H1 (cell line): ENCODE data around the gene RAB11FIP3.

Source experiments
- BRCA1 ChIP-seq: IDR thresholded peaks from 2 replicates; pipeline ENCODE4 v1.6.1; 2012; ENCODE audit warnings: low read depth, low read length, improper control_type of control experiment
- CBX5 ChIP-seq: fragments of 300-800, 300-1000 bp; sonication (generic); IDR thresholded peaks from 2 replicates; pipeline ENCODE4 v1.7.1; 2016; ENCODE audit warnings: antibody characterized with exemption, low read length, low read depth
- CEBPB ChIP-seq: IDR thresholded peaks from 2 replicates; pipeline ENCODE4 v1.6.1; 2012; ENCODE audit warnings: low read depth, low read length
- CTBP2 ChIP-seq: IDR thresholded peaks from 2 replicates; pipeline ENCODE4 v1.7.0; 2011; ENCODE audit warnings: borderline replicate concordance, mild to moderate bottlenecking, moderate library complexity, mixed read lengths, low read length; ENCODE audit not compliant: insufficient read depth, insufficient read length
- CTCF ChIP-seq, 3 experiments: IDR thresholded peaks; 1 replicate in 2 of 3; 2 replicates in 1 of 3; pipeline versions ENCODE4 v1.5.1 to v1.6.1; 2011; ENCODE audit warnings: low read length in 3 of 3, mild to moderate bottlenecking in 3 of 3, inconsistent platforms in 2 of 3, low read depth in 1 of 3, moderate library complexity in 1 of 3; ENCODE audit not compliant: insufficient read depth in 1 of 3; ENCODE audit errors: control extremely low read depth in 1 of 3
- EP300 ChIP-seq, 2 experiments: IDR thresholded peaks; 1 replicate in 1 of 2; 2 replicates in 1 of 2; pipeline ENCODE4 v1.6.1; 2011 to 2012; ENCODE audit warnings: low read depth in 2 of 2, low read length in 2 of 2, mild to moderate bottlenecking in 2 of 2, borderline replicate concordance in 1 of 2, inconsistent platforms in 1 of 2, moderate library complexity in 1 of 2
- HDAC2 ChIP-seq, 2 experiments: fragments of 300-600 bp in 1 of 2; sonication (generic) in 1 of 2; IDR thresholded peaks; 2 replicates each; pipeline ENCODE4 v1.6.1; 2011 to 2012; ENCODE audit warnings: low read depth in 2 of 2, low read length in 2 of 2, mild to moderate bottlenecking in 2 of 2, moderate library complexity in 2 of 2, borderline replicate concordance in 1 of 2, inconsistent platforms in 1 of 2
- MAX ChIP-seq: IDR thresholded peaks from 2 replicates; pipeline ENCODE4 v1.6.1; 2012; ENCODE audit warnings: inconsistent platforms
- RAD21 ChIP-seq, 2 experiments: IDR thresholded peaks in 1 of 2; conservative IDR thresholded peaks in 1 of 2; 2 replicates each; pipeline ENCODE4 v1.6.1; 2011; ENCODE audit warnings: low read depth in 2 of 2, low read length in 2 of 2, improper control_type of control experiment in 1 of 2, inconsistent platforms in 1 of 2, mild to moderate bottlenecking in 1 of 2, moderate library complexity in 1 of 2
- TAF1 ChIP-seq: IDR thresholded peaks from 2 replicates; pipeline ENCODE4 v1.6.1; 2011; ENCODE audit warnings: mild to moderate bottlenecking, low read depth, low read length

GRCh38 chr16:568401-569258 is 143.2 kb downstream of the RAB11FIP3 start:
- TF ChIP-seq CTCF (IDR thresholded peaks at IDR 0.05; ENCODE audit: control extremely low read depth in 1 of 3, insufficient read depth in 1 of 3, low read depth in 1 of 3, low read length in 3 of 3): no peak
- TF ChIP-seq TAF1: no peak
- no peak for TF ChIP-seq CBX5
- no peak for TF ChIP-seq EP300 (IDR thresholded peaks at IDR 0.05; ENCODE audit: borderline replicate concordance in 1 of 2, low read depth in 2 of 2, low read length in 2 of 2)
- TF ChIP-seq RAD21 (IDR thresholded peaks at IDR 0.05 in 1 of 2, conservative IDR thresholded peaks at IDR 0.05 in 1 of 2; ENCODE audit: low read depth in 2 of 2, low read length in 2 of 2): no peak
- TF ChIP-seq CEBPB: no peak
- TF ChIP-seq HDAC2 (IDR thresholded peaks at IDR 0.05; ENCODE audit: borderline replicate concordance in 1 of 2, low read depth in 2 of 2, low read length in 2 of 2): no peak
- no peak for TF ChIP-seq CTBP2
- TF ChIP-seq MAX: no peak
- TF ChIP-seq BRCA1: no peak
